ENCODE data around the gene ANKRD11.

DNA sequence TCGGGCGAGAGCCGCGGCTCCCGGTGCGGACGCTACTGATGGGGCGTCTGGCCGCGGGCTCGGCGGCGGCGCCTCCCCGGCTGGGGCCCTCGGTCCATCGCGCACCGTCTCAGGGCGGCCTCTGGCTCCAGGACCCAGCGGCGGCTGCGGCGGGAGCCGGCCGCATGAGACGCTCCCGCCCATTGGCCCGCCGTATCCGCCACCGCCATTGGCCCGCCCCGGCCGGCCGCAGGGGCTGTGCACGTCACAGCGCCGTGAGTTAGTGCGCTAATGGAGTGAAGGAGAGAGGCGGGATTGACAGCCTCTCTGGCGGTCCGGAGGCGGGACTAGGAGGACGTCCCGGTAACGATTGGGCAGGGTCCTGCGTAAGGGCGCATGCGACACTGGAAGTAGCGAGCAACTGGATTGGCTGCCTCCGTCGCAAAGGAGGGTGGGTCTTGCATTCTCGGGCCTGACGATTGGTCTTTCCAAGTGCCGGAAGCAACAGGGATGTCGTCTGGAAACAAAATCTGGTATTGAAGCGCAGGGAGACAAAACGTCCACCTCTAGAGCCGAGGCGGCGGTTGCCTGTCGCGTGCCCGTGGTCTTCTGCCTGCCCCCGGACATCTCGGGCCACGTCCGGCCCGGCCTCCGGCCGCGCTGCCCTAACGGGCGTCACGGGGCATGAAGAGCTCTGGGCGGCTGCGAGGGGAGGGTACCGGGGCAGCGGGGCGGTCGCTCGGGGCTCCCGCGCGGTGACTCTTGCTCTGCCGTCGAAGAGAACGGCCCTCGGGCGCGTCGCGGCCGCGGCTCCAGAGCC lies at the start of gene ANKRD11:
- TF ChIP-seq, protein P1, sequence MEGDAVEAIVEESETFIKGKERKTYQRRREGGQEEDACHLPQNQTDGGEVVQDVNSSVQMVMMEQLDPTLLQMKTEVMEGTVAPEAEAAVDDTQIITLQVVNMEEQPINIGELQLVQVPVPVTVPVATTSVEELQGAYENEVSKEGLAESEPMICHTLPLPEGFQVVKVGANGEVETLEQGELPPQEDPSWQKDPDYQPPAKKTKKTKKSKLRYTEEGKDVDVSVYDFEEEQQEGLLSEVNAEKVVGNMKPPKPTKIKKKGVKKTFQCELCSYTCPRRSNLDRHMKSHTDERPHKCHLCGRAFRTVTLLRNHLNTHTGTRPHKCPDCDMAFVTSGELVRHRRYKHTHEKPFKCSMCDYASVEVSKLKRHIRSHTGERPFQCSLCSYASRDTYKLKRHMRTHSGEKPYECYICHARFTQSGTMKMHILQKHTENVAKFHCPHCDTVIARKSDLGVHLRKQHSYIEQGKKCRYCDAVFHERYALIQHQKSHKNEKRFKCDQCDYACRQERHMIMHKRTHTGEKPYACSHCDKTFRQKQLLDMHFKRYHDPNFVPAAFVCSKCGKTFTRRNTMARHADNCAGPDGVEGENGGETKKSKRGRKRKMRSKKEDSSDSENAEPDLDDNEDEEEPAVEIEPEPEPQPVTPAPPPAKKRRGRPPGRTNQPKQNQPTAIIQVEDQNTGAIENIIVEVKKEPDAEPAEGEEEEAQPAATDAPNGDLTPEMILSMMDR (IDR thresholded peaks at IDR 0.05; ENCODE audit: extremely low read depth in 1 of 2, insufficient read depth in 1 of 2, low read depth in 1 of 2, low read length in 2 of 2) = no peak
- TF ChIP-seq EZH2 (IDR thresholded peaks at IDR 0.05; ENCODE audit: borderline replicate concordance, low read depth, low read length, severe bottlenecking) = no peak
- no peak for TF ChIP-seq FOS (IDR thresholded peaks at IDR 0.05; ENCODE audit: borderline replicate concordance, insufficient read depth, low read length)
